ENCODE measurements around the gene UGT1A7.

DNA sequence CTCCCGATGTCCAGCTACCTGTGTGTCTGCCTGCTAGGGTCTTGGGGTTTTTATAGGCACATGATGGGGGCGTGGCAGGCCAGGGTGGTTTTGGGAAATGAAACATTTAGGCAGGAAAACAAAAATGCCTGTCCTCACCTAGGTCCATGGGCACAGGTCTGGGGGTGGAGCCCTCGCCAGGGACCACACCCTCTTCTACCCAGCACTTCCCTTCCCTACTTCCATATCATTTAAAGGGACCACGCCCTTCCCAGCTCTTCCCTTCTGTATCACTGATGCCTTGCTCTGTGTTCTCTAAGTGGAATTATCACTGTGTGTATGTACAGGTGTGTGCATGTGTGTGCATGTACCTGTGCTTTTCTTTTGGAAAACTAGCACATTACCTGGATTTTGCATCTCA is 84.7 kb downstream of the UGT1A7 start:
- TF ChIP-seq CTCF (IDR thresholded peaks at IDR 0.05; ENCODE audit: poor library complexity, severe bottlenecking) (no peak), EZH2 (IDR thresholded peaks at IDR 0.05; ENCODE audit: borderline replicate concordance, insufficient read depth, low read length, poor library complexity, severe bottlenecking) (no peak)
